ENCODE data around the gene ARMC10.
"Not testable (repeated sequence)": the region's sequence is repeated elsewhere in the genome, so short reads cannot be mapped to it uniquely, and the experiment has no call there.

Gene ARMC10

GRCh38 chr7:103124429-103124979, 49.6 kb downstream of the ARMC10 start:
- no peak for DNase-seq (ENCODE audit: low read depth)

- DNase-seq (ENCODE audit: low read depth) = no peak
Measured at GRCh38 chr7:103127006-103127405, 52.1 kb downstream of the ARMC10 start.

GRCh38 chr7:103129702-103130549, 55.0 kb downstream of the ARMC10 start:
- DNase-seq (ENCODE audit: low read depth) = no peak

- no peak for DNase-seq (ENCODE audit: low read depth)
Measured at GRCh38 chr7:103130901-103131624, 56.1 kb downstream of the ARMC10 start.

GRCh38 chr7:103132995-103133688, 58.2 kb downstream of the ARMC10 start:
- no peak for DNase-seq (ENCODE audit: low read depth)

GRCh38 chr7:103134836-103135554, 60.1 kb downstream of the ARMC10 start:
- DNase-seq (ENCODE audit: low read depth) = no peak

GRCh38 chr7:103140061-103140460, 65.1 kb downstream of the ARMC10 start:
- no peak for DNase-seq (ENCODE audit: low read depth)

- DNase-seq (ENCODE audit: low read depth) = no peak
Measured at GRCh38 chr7:103140685-103141084, 65.7 kb downstream of the ARMC10 start.

- DNase-seq (ENCODE audit: low read depth) = peak; percentile 22
Measured at GRCh38 chr7:103141753-103142404, 66.9 kb downstream of the ARMC10 start.

- DNase-seq (ENCODE audit: low read depth) = no peak
Measured at GRCh38 chr7:103142494-103142893, 67.6 kb downstream of the ARMC10 start.

GRCh38 chr7:103143868-103144267, 68.9 kb downstream of the ARMC10 start:
- no peak for DNase-seq (ENCODE audit: low read depth)

GRCh38 chr7:103144754-103145153, 69.8 kb downstream of the ARMC10 start:
- not testable (repeated sequence) for DNase-seq (ENCODE audit: low read depth)

GRCh38 chr7:103148131-103148993, 73.4 kb downstream of the ARMC10 start:
- no peak for DNase-seq (ENCODE audit: low read depth)

All from iris pigment epithelial cell (primary cell).